Muscle layer of colon (tissue), 2 donors: ENCODE data around the gene NDUFS2.
A peak's percentile ranks its signal among the peaks of the same experiment; 100 is the strongest.

ENCODE experiments used
- H3K27ac ChIP-seq: one replicate; pipeline ENCODE4 v1.7.0; 2013; ENCODE audit warnings: low read depth, mild to moderate bottlenecking, low read length, moderate library complexity
- H3K27me3 ChIP-seq, 2 donors: one replicate each; pipeline ENCODE4 v1.7.0; 2013; ENCODE audit warnings: low read length in 2 of 2, mild to moderate bottlenecking in 2 of 2; ENCODE audit not compliant: insufficient read depth in 2 of 2, control insufficient read depth in 1 of 2
- H3K36me3 ChIP-seq: one replicate; pipeline ENCODE4 v1.7.0; 2013; ENCODE audit warnings: mild to moderate bottlenecking, low read length; ENCODE audit not compliant: insufficient read depth
- H3K4me1 ChIP-seq: one replicate; pipeline ENCODE4 v1.7.0; 2013; ENCODE audit warnings: mild to moderate bottlenecking, low read length; ENCODE audit not compliant: insufficient read depth
- H3K4me3 ChIP-seq, 2 donors: one replicate each; pipeline ENCODE4 v1.7.0; 2013; ENCODE audit warnings: low read length in 2 of 2, low read depth in 1 of 2, mild to moderate bottlenecking in 1 of 2, moderate library complexity in 1 of 2
- H3K9ac ChIP-seq: one replicate; pipeline ENCODE4 v1.7.0; 2013; ENCODE audit warnings: low read length
- H3K9me3 ChIP-seq: one replicate; pipeline ENCODE4 v1.7.0; 2013; ENCODE audit warnings: mild to moderate bottlenecking, low read length
- donor health status: abdominal sarcoma.
- donor health status: Adenocarcinoma of cecum.

NDUFS2 gene

GRCh38 chr1:161162806-161163205 lies 39.4 kb upstream of the NDUFS2 start:
- no peak overlapping the region for H3K27ac ChIP-seq
- H3K9me3 ChIP-seq = no peaks in the 10 kb centered on the region
- no peaks in the 10 kb centered on the region for H3K27me3 ChIP-seq
- H3K36me3 ChIP-seq = peaks cover 47% of the 10 kb centered on the region
- H3K4me3 ChIP-seq = no peak overlapping the region
- no peak overlapping the region for H3K9ac ChIP-seq
- H3K4me1 ChIP-seq = peaks cover 42% of the 10 kb centered on the region

- H3K27ac ChIP-seq = no peak overlapping the region
- H3K9ac ChIP-seq = no peak overlapping the region
- no peak overlapping the region for H3K4me3 ChIP-seq
- H3K4me1 ChIP-seq = peaks cover 39% of the 10 kb centered on the region
- no peaks in the 10 kb centered on the region for H3K9me3 ChIP-seq
- peaks cover 40% of the 10 kb centered on the region for H3K36me3 ChIP-seq
- no peaks in the 10 kb centered on the region for H3K27me3 ChIP-seq
Observed at GRCh38 chr1:161163793-161164192, 38.4 kb upstream of the NDUFS2 start.

GRCh38 chr1:161164901-161165610 lies 37.1 kb upstream of the NDUFS2 start:
- no peaks in the 10 kb centered on the region for H3K27me3 ChIP-seq
- H3K27ac ChIP-seq = peak overlapping the region; percentile 95
- peaks cover 35% of the 10 kb centered on the region for H3K4me1 ChIP-seq
- no peaks in the 10 kb centered on the region for H3K9me3 ChIP-seq
- H3K36me3 ChIP-seq = peaks cover 52% of the 10 kb centered on the region
- peak overlapping the region in 1 of 2 donors; percentile 93 for H3K4me3 ChIP-seq
- no peak overlapping the region for H3K9ac ChIP-seq

- peaks cover 25% of the 10 kb centered on the region for H3K4me1 ChIP-seq
- H3K9ac ChIP-seq = peak within 1 kb of the TSS; percentile 94
- no peaks in the 10 kb centered on the region for H3K27me3 ChIP-seq
- peaks cover 57% of the 10 kb centered on the region for H3K36me3 ChIP-seq
- H3K4me3 ChIP-seq = peak within 1 kb of the TSS; percentile 73 to 93
- H3K27ac ChIP-seq = peak within 1 kb of the TSS; percentile 95
- H3K9me3 ChIP-seq = no peaks in the 10 kb centered on the region
Observed at GRCh38 chr1:161165742-161166668, 36.2 kb upstream of the NDUFS2 start, which contains the start of gene PPOX. Gene PPOX, plus strand, starts transcription at chr1:161166426. Its CDS starts 422 bp downstream, at chr1:161166848.

GRCh38 chr1:161166669-161167548 lies 35.3 kb upstream of the NDUFS2 start:
- H3K36me3 ChIP-seq = peaks cover 61% of the 10 kb centered on the region
- H3K4me1 ChIP-seq = peaks cover 20% of the 10 kb centered on the region
- no peaks in the 10 kb centered on the region for H3K9me3 ChIP-seq
- H3K27ac ChIP-seq = peak overlapping the region; percentile 95
- no peaks in the 10 kb centered on the region for H3K27me3 ChIP-seq
- H3K9ac ChIP-seq = peak overlapping the region; percentile 94
- peak overlapping the region; percentile 73 to 93 for H3K4me3 ChIP-seq

GRCh38 chr1:161168906-161169305 lies 33.3 kb upstream of the NDUFS2 start:
- Histone ChIP-seq H3K9ac (no peak overlapping the region), H3K27me3 (no peaks in the 10 kb centered on the region), H3K4me3 (no peak overlapping the region), H3K4me1 (peaks cover 31% of the 10 kb centered on the region), H3K27ac (no peak overlapping the region), H3K36me3 (peaks cover 58% of the 10 kb centered on the region), H3K9me3 (no peaks in the 10 kb centered on the region)

GRCh38 chr1:161171191-161171590 lies 31.0 kb upstream of the NDUFS2 start:
- Histone ChIP-seq H3K9ac (no peak overlapping the region), H3K27ac (no peak overlapping the region), H3K36me3 (peaks cover 62% of the 10 kb centered on the region), H3K9me3 (no peaks in the 10 kb centered on the region), H3K27me3 (no peaks in the 10 kb centered on the region), H3K4me1 (peaks cover 31% of the 10 kb centered on the region), H3K4me3 (no peak overlapping the region)

- no peaks in the 10 kb centered on the region for H3K27me3 ChIP-seq
- H3K27ac ChIP-seq = no peak overlapping the region
- H3K4me1 ChIP-seq = peaks cover 36% of the 10 kb centered on the region
- H3K9me3 ChIP-seq = no peaks in the 10 kb centered on the region
- peaks cover 62% of the 10 kb centered on the region for H3K36me3 ChIP-seq
- H3K4me3 ChIP-seq = no peak overlapping the region
- no peak overlapping the region for H3K9ac ChIP-seq
Observed at GRCh38 chr1:161171696-161172095, 30.5 kb upstream of the NDUFS2 start.

- H3K27ac ChIP-seq = no peak overlapping the region
- no peaks in the 10 kb centered on the region for H3K9me3 ChIP-seq
- H3K9ac ChIP-seq = no peak overlapping the region
- no peaks in the 10 kb centered on the region for H3K27me3 ChIP-seq
- H3K4me1 ChIP-seq = peaks cover 32% of the 10 kb centered on the region
- H3K36me3 ChIP-seq = peaks cover 62% of the 10 kb centered on the region
- no peak overlapping the region for H3K4me3 ChIP-seq
Observed at GRCh38 chr1:161172349-161172748, 29.8 kb upstream of the NDUFS2 start.

- Histone ChIP-seq H3K9me3 (no peaks in the 10 kb centered on the region), H3K27me3 (no peaks in the 10 kb centered on the region), H3K36me3 (peaks cover 62% of the 10 kb centered on the region), H3K27ac (no peak overlapping the region), H3K9ac (no peak overlapping the region), H3K4me1 (peaks cover 30% of the 10 kb centered on the region), H3K4me3 (no peak overlapping the region)
Observed at GRCh38 chr1:161172776-161173376, 29.3 kb upstream of the NDUFS2 start.
